Heart left ventricle (tissue), 16 donors: ENCODE measurements around the gene ADGRG6. TPM values are rescaled to one million over a fixed set of nuclear protein-coding genes. Genes with fewer than 3 reads are reported as not detected.

Experiments used
- ATAC-seq, 4 donors: fragments of 200-7000 bp; cut with Tn5 transposase; one replicate each; pipeline ENCODE4 v1.9.1; 2020 to 2022; ENCODE audit warnings: moderate library complexity in 4 of 4, mild to moderate bottlenecking in 3 of 4, moderate number of reproducible peaks in 1 of 4
- DNase-seq, 5 donors: peaks; one replicate each; pipeline ENCODE4 v3.0.0-alpha.2; 2020
- H3K27ac ChIP-seq, 12 donors: fragments of 200-600 bp; sonication (generic) in 4 of 12; one replicate each; pipeline versions ENCODE4 v1.5.0 to v1.8.0; 2016 to 2022; ENCODE audit warnings: mild to moderate bottlenecking in 2 of 12
- H3K27me3 ChIP-seq, 9 donors: fragments of 200-600 bp; sonication (generic) in 2 of 9; one replicate each; pipeline versions ENCODE4 v1.5.1 to v1.8.0; 2016 to 2022; ENCODE audit warnings: mild to moderate bottlenecking in 3 of 9
- H3K36me3 ChIP-seq, 9 donors: fragments of 200-600 bp; sonication (generic) in 2 of 9; one replicate each; pipeline versions ENCODE4 v1.5.0 to v1.8.0; 2018 to 2022; ENCODE audit warnings: mild to moderate bottlenecking in 2 of 9
- H3K4me1 ChIP-seq, 12 donors: fragments of 200-600 bp; sonication (generic) in 4 of 12; one replicate each; pipeline versions ENCODE4 v1.5.0 to v1.8.0; 2016 to 2022; ENCODE audit warnings: mild to moderate bottlenecking in 3 of 12
- H3K4me3 ChIP-seq, 12 donors: fragments of 200-600 bp; sonication (generic) in 4 of 12; one replicate each; pipeline versions ENCODE4 v1.5.0 to v1.8.0; 2017 to 2022; ENCODE audit warnings: mild to moderate bottlenecking in 9 of 12, moderate library complexity in 4 of 12
- H3K9me3 ChIP-seq, 12 donors: fragments of 200-600 bp; sonication (generic) in 4 of 12; one replicate each; pipeline versions ENCODE4 v1.5.0 to v1.8.0; 2016 to 2022; ENCODE audit warnings: mild to moderate bottlenecking in 1 of 12
- CTCF ChIP-seq, 12 donors: fragments of 200-600 bp; sonication (generic) in 4 of 12; IDR thresholded peaks; one replicate each; pipeline versions ENCODE4 v1.5.0 to v1.8.0; 2018 to 2022; ENCODE audit warnings: antibody characterized with exemption in 12 of 12, mild to moderate bottlenecking in 5 of 12
- POLR2A ChIP-seq, 2 donors: fragments of 450-650 bp; IDR thresholded peaks; one replicate each; pipeline ENCODE4 v1.6.1; 2017; ENCODE audit warnings: antibody characterized with exemption in 2 of 2, mild to moderate bottlenecking in 2 of 2, moderate library complexity in 2 of 2
- WGBS, 4 donors: extraction: QIAGEN DNeasy Blood & Tissue Kit in 2 of 4; methylation state at CpG; one replicate each; pipeline versions ENCODE4 v1.1.5 to v1.1.7; 2013 to 2018; 5-methylcytosine and 5-hydroxymethylcytosine counted together
- intact Hi-C, 10 donors: fragments of 100-400 bp; cut with DNase I; formaldehyde crosslinking; loops; one replicate each; pipeline versions ENCODE4 v1.11.1 to v1.14.2; 2022
- polyA plus RNA-seq, 2 donors: library from polyadenylated mRNA; stranded (reverse); fragments of 200-250 nt; gene quantifications; one replicate each; pipeline ENCODE4 v1.2.3, GENCODE V29; 2013
- total RNA-seq, 9 donors: library from RNA; depleted of rRNA in 2 of 9; stranded (reverse); fragments of >200 nt in 2 of 9; fragmentation: NEBNext Ultra II Directional in 3 of 9; extraction: Animal tissue kit (Norgen Biotek cat#: 25700) in 3 of 9; gene quantifications; one replicate each; pipeline versions ENCODE4 v1.1.0 to v1.2.4, GENCODE V29; 2016 to 2023
- donor health status: ischemic (EF 13 %, LVEDD 7.1; RV severe dilation, severe dysfunction).
- donor health status: healthy with polysubstance abuse.
- donor health status: DM: no; HTN: yes; CAD: no.
- donor health status: DM: no; HTN: no; CAD: no.
- donor health status: ischemic (EF 25% LVEDD 6.9; RV normal size, moderate dysfunction).
- donor health status: ischemic (EF 25% LVEDD 5.7; RV mildly dilated, moderate dysfunction).
- donor health status: healthy.
- donor health status: DM: yes; HTN: yes; CAD: no.
- donor health status: ischemic (EF 35%, LVEDD 5.7; RV mildly dilated, moderate dysfunction).
- donor health status: nonischemic (EF 11% LVEDD 7.7; RV severe dilation, severe dysfunction).
- donor health status: DM: yes; HTN: yes; CAD: no.
- donor health status: PGD.
- donor health status: ischemic (EF 29% LVEDD 5.4; RV normal size, mild dysfunction).
- donor health status: nonischemic (EF 23%, LVEDD 6.1; RV moderate dilation, normal function).

ADGRG6 gene
- total and polyA plus RNA-seq, 11 donors = 0.61 to 10.5 (median 2.0) TPM

DNA sequence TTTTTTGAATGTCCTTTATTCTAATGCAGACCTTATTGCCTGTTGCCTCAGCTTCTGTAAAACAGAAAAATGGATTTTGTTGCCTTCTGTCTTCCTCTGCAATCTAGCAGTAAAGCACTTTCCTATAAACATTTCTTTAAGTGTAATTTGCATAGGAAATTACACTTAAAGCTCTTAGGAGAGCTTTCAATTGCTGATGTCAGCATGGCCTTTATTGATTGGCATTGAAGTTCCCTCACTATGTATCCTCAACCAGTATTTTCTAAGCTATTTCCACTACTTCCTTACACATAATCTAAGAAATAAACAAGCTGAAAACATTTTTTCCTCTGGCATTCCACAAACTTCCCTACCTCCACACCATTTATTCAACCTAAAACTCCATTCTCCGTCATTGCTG, 22.3 kb downstream of the ADGRG6 start:
- WGBS, 4 donors = 92 to 100% (median 96%) methylated on average over 1 of the region's 1 CpG
- Histone ChIP-seq H3K27me3 (no peaks in the 10 kb centered on the region), H3K9me3 (no peaks in the 10 kb centered on the region), H3K27ac (no peak overlapping the region), H3K4me3 (no peak overlapping the region), H3K36me3 (no peaks in the 10 kb centered on the region), H3K4me1 (peaks cover 0 to 8% (median 0%) of the 10 kb centered on the region in 12 donors)
- ATAC-seq (no peak), DNase-seq (no peak)
- intact Hi-C loops = no loop called here
- TF ChIP-seq POLR2A (IDR thresholded peaks at IDR 0.05) (no peak), CTCF (IDR thresholded peaks at IDR 0.05) (no peak)

- intact Hi-C loops = no loop called here
- no peak overlapping the region for H3K27ac ChIP-seq
- ATAC-seq = no peak
- TF ChIP-seq POLR2A (IDR thresholded peaks at IDR 0.05) (no peak), CTCF (IDR thresholded peaks at IDR 0.05) (no peak)
- H3K27me3 ChIP-seq = no peaks in the 10 kb centered on the region
- H3K4me1 ChIP-seq = peaks cover 0 to 8% (median 0%) of the 10 kb centered on the region in 12 donors
- no peaks in the 10 kb centered on the region for H3K36me3 ChIP-seq
- H3K9me3 ChIP-seq = no peaks in the 10 kb centered on the region
- 68 to 74% (median 70%) methylated on average over 3 of the region's 3 CpGs for WGBS, 4 donors
- DNase-seq = no peak
- H3K4me3 ChIP-seq = no peak overlapping the region
These were observed 23.3 kb downstream of the ADGRG6 start for GRCh38 chr6:142325111-142325510.

- no peaks in the 10 kb centered on the region for H3K9me3 ChIP-seq
- intact Hi-C loops = no loop called here
- H3K4me1 ChIP-seq = peaks cover 0 to 8% (median 0%) of the 10 kb centered on the region in 12 donors
- 35 to 55% (median 49%) methylated on average over 1 of the region's 1 CpG for WGBS, 4 donors
- TF ChIP-seq POLR2A (IDR thresholded peaks at IDR 0.05) (no peak), CTCF (IDR thresholded peaks at IDR 0.05) (no peak)
- DNase-seq (no peak), ATAC-seq (no peak)
- no peak overlapping the region for H3K4me3 ChIP-seq
- no peaks in the 10 kb centered on the region for H3K27me3 ChIP-seq
- no peaks in the 10 kb centered on the region for H3K36me3 ChIP-seq
- no peak overlapping the region for H3K27ac ChIP-seq
These were observed 24.7 kb downstream of the ADGRG6 start for GRCh38 chr6:142326540-142326939.

- Histone ChIP-seq H3K27ac (no peak overlapping the region), H3K9me3 (no peaks in the 10 kb centered on the region), H3K36me3 (no peaks in the 10 kb centered on the region), H3K4me1 (peaks cover 0 to 8% (median 0%) of the 10 kb centered on the region in 12 donors), H3K4me3 (no peak overlapping the region), H3K27me3 (no peaks in the 10 kb centered on the region)
- 91 to 94% (median 92%) methylated on average over 2 of the region's 2 CpGs for WGBS, 4 donors
- DNase-seq = no peak
- intact Hi-C loops = no loop called here
- no peak for TF ChIP-seq CTCF (IDR thresholded peaks at IDR 0.05)
- no peak for TF ChIP-seq POLR2A (IDR thresholded peaks at IDR 0.05)
- no peak for ATAC-seq
These were observed 26.3 kb downstream of the ADGRG6 start for GRCh38 chr6:142328070-142328469.
